GM19452 (cell line): ENCODE data around the gene ZFHX2.

Experiments used
- ATAC-seq: cut with Tn5 transposase; IDR thresholded peaks from one replicate; pipeline ENCODE4 v1.9.1; 2021; ENCODE audit not compliant: unreplicated experiment

ZFHX2 gene

GRCh38 chr14:23573384-23574015 is 21.9 kb upstream of the ZFHX2 start:
- no peak for ATAC-seq

- ATAC-seq, result no peak
These were observed 21.3 kb upstream of the ZFHX2 start for GRCh38 chr14:23572836-23573235.

GRCh38 chr14:23572524-23572828 is 20.9 kb upstream of the ZFHX2 start:
- no peak for ATAC-seq

- ATAC-seq, result no peak
These were observed 20.3 kb upstream of the ZFHX2 start for GRCh38 chr14:23571701-23572523.

GRCh38 chr14:23570806-23571483 is 19.4 kb upstream of the ZFHX2 start:
- ATAC-seq, result no peak

GRCh38 chr14:23569443-23570151 is 18.0 kb upstream of the ZFHX2 start:
- no peak for ATAC-seq

- no peak for ATAC-seq
These were observed 17.2 kb upstream of the ZFHX2 start for GRCh38 chr14:23568600-23569331.

- no peak for ATAC-seq
These were observed 16.5 kb upstream of the ZFHX2 start for GRCh38 chr14:23568021-23568599.

- peak; percentile 83 for ATAC-seq
These were observed 15.8 kb upstream of the ZFHX2 start, which contains the start of gene AP1G2 for GRCh38 chr14:23567186-23568020. AP1G2 (minus strand) TSS chr14:23567791; CDS start chr14:23567314, 477 bp downstream.

GRCh38 chr14:23566778-23567185 is 15.2 kb upstream of the ZFHX2 start:
- ATAC-seq, result peak; percentile 6

GRCh38 chr14:23566112-23566777 is 14.7 kb upstream of the ZFHX2 start:
- no peak for ATAC-seq

GRCh38 chr14:23565626-23566025 is 14.1 kb upstream of the ZFHX2 start:
- ATAC-seq, result no peak

GRCh38 chr14:23564876-23565275 is 13.3 kb upstream of the ZFHX2 start:
- ATAC-seq, result no peak

GRCh38 chr14:23564181-23564812 is 12.7 kb upstream of the ZFHX2 start:
- ATAC-seq, result no peak

GRCh38 chr14:23563473-23564180 is 12.1 kb upstream of the ZFHX2 start:
- ATAC-seq, result no peak

GRCh38 chr14:23562822-23563472 is 11.4 kb upstream of the ZFHX2 start:
- ATAC-seq, result no peak
